ENCODE data around the gene MCF2L2. TPM values are rescaled to one million over a fixed set of nuclear protein-coding genes. Genes with fewer than 3 reads are reported as not detected.
"Not testable (repeated sequence)": the region's sequence is repeated elsewhere in the genome, so short reads cannot be mapped to it uniquely, and the experiment has no call there.

MCF2L2 gene
- 3.9 and 4.6 TPM in 2 replicates for total RNA-seq (2022)
- percentile 50 among the genes with signal in this experiment for Bru-seq, nascent RNA
- percentile 47 among the genes with signal in this experiment for BruChase-seq, experiment 1, labeled RNA remaining after a 2-hour chase
- percentile 42 among the genes with signal in this experiment for BruChase-seq, experiment 2, labeled RNA remaining after a 6-hour chase
- long read RNA-seq, partial matches to known transcripts, result 1 of 3 reads
- long read RNA-seq, other reads (novel, unspliced or antisense), result 2 of 3 reads

DNA sequence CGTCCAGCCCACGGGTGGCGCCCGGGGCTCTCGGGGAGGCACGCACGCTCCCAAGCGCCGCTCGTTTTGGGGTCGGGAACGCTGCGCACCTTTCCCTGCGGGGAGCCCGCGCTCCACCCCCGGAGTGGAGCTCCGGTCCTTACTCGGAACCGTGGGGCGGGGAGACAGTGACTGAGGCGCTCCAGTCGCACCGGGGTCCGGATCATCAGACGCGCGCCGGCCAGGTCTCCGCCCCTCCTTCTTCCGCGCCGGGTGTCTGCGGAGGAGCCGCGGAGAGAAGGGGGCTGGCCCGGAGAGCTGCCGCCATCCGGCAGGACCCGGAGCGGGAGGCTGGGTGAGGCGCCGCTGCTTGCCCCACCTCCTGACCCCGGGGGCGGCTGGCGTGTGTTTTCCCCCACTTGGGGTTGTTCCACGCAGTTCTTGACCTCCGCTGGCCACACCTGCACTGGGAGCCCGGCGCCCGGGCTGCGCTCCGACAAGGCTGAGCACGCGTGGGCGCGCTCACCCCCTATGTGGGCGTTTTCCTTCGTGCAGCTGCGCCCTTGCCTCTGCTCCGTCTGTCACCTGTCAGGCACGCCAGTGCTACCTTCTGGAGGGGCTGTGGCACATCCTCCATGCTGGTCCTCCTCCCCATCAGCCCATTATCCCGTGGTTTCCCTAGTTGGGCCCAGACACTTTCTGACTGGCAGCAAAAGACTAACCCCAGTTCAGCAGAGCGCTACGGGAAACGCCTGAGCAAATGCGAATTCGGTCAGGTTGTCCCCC is at the start of gene MCF2L2:
Gene MCF2L2 (minus strand): TSS at position 173 of the 765 bp plus-strand sequence. CDS start 642 bp downstream, outside the sequence.
- Mint-ChIP-seq H3K27me3 (ENCODE audit: insufficient read depth, unreplicated experiment) (no peaks in the 10 kb centered on the region), H3K4me3 (ENCODE audit: unreplicated experiment) (peak within 1 kb of the TSS; percentile 80), H3K9me3 (ENCODE audit: unreplicated experiment) (no peaks in the 10 kb centered on the region), H3K36me3 (ENCODE audit: insufficient read depth, unreplicated experiment) (no peaks in the 10 kb centered on the region), H3K4me1 (ENCODE audit: low read depth, unreplicated experiment) (peaks cover 12% of the 10 kb centered on the region), H3K27ac (ENCODE audit: unreplicated experiment) (no peak within 1 kb of the TSS)
- no peaks in the 10 kb centered on the region for H3K27me3 ChIP-seq (replicated peaks; ENCODE audit: control insufficient read depth, insufficient read depth, low read length)
- H3K4me1 ChIP-seq, result peaks cover 8% of the 10 kb centered on the region
- peak within 1 kb of the TSS; percentile 81 for H3K4me3 ChIP-seq (ENCODE audit: low read depth, low read length)
- TF ChIP-seq CTCF (IDR thresholded peaks at IDR 0.05; ENCODE audit: insufficient read depth in 1 of 2, low read depth in 1 of 2, low read length in 1 of 2, severe bottlenecking in 1 of 2, unreplicated experiment in 1 of 2), result no peak
- intact Hi-C loops (cut with micrococcal nuclease; ENCODE audit: unreplicated experiment), result no loop called here
- no peaks in the 10 kb centered on the region for H3K9me3 ChIP-seq
- no TSS peak for BruUV-seq (replicated peaks)
- DNase-seq, result peak; percentile 64 to 81
- CTCF ChIA-PET, result interaction anchor here (0.8 kb wide), 1 partner anchor 395 kb away, joined by 3 read pairs; no protein-coding TSS in a partner anchor
- POLR2A ChIA-PET, result no interaction called here
- H3K36me3 ChIP-seq (ENCODE audit: control insufficient read depth, insufficient read depth, low read length), result no peaks in the 10 kb centered on the region

DNA sequence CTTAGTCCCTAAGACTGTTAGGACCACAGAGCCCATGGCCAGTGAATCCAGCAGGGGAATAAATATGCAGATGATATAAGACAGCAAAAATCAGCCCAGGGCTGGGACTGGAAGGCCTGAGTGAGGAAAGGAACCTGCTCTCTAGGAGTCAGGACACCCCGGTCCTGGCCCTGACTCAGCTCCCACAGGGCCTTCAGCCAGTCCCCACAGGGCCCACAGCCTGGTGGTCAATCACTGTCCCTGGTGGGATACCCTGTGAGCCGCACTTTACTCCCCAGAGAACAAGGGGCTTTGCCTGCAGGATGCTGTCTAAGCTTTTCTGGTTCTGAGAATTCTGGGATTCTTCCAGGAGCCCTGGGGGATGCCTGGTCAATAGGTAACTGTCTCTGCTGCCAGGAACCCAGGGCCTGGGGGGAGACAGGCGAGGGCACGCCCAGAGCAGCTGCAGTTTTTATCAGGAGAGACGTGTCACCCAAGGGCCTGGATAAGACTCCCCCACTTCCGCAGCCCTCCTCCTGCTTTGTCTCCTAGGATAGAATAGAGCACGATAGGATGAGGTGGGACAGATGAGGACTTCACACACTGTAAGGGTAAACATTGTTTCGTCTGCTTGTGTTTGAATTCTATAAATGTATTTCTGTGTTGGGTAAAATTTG is 49.5 kb upstream of the MCF2L2 start:
- no peaks in the 10 kb centered on the region for H3K27me3 ChIP-seq (replicated peaks; ENCODE audit: control insufficient read depth, insufficient read depth, low read length)
- no TSS peak for BruUV-seq (replicated peaks)
- no peak for DNase-seq
- no peaks in the 10 kb centered on the region for H3K9me3 ChIP-seq
- TF ChIP-seq CTCF (IDR thresholded peaks at IDR 0.05; ENCODE audit: insufficient read depth in 1 of 2, low read depth in 1 of 2, low read length in 1 of 2, severe bottlenecking in 1 of 2, unreplicated experiment in 1 of 2), result no peak
- Mint-ChIP-seq H3K27me3 (ENCODE audit: insufficient read depth, unreplicated experiment) (no peaks in the 10 kb centered on the region), H3K9me3 (ENCODE audit: unreplicated experiment) (no peaks in the 10 kb centered on the region), H3K4me3 (ENCODE audit: unreplicated experiment) (no peak overlapping the region), H3K27ac (ENCODE audit: unreplicated experiment) (no peak overlapping the region), H3K4me1 (ENCODE audit: low read depth, unreplicated experiment) (no peaks in the 10 kb centered on the region), H3K36me3 (ENCODE audit: insufficient read depth, unreplicated experiment) (no peaks in the 10 kb centered on the region)
- no peaks in the 10 kb centered on the region for H3K36me3 ChIP-seq (ENCODE audit: control insufficient read depth, insufficient read depth, low read length)
- ChIA-PET CTCF (interaction anchor here (0.6 to 1.1 kb wide), 2 partner anchors 83 to 1062 kb away, joined by 3 read pairs; no protein-coding TSS in a partner anchor), POLR2A (no interaction called here)
- intact Hi-C loops (cut with micrococcal nuclease; ENCODE audit: unreplicated experiment), result no loop called here
- no peaks in the 10 kb centered on the region for H3K4me1 ChIP-seq
- H3K4me3 ChIP-seq (ENCODE audit: low read depth, low read length), result no peak overlapping the region

DNA sequence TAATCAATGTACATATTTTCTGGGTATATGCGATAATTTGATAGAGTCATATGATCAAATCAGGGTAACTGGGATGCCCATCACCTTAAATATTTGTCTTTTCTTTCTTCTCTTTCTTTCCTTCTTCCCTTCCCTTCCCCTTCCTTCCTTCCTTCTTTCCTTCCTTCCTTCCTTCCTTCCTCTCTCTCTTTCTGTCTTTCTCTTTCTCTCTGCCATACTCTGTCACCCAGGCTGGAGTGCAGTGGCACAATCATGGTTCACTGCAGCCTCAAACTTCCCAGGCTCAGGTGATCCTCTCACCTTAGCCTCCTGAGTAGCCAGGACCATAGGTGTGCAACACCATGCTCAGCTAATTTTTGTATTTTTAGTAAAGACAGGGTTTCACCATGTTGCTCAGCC is 47.3 kb upstream of the MCF2L2 start:
- DNase-seq; H3K4me1 Mint-ChIP-seq (ENCODE audit: low read depth, unreplicated experiment); H3K36me3 Mint-ChIP-seq (ENCODE audit: insufficient read depth, unreplicated experiment); H3K27me3 ChIP-seq (replicated peaks; ENCODE audit: control insufficient read depth, insufficient read depth, low read length); H3K4me3 Mint-ChIP-seq (ENCODE audit: unreplicated experiment); H3K36me3 ChIP-seq (ENCODE audit: control insufficient read depth, insufficient read depth, low read length); H3K27ac Mint-ChIP-seq (ENCODE audit: unreplicated experiment); POLR2A ChIA-PET; intact Hi-C loops (cut with micrococcal nuclease; ENCODE audit: unreplicated experiment); H3K27me3 Mint-ChIP-seq (ENCODE audit: insufficient read depth, unreplicated experiment); BruUV-seq (replicated peaks); H3K4me1 ChIP-seq; H3K4me3 ChIP-seq (ENCODE audit: low read depth, low read length); H3K9me3 ChIP-seq; H3K9me3 Mint-ChIP-seq (ENCODE audit: unreplicated experiment): not testable (repeated sequence)
- CTCF ChIA-PET, result interaction anchor here (1.2 kb wide), 1 partner anchor 291 kb away, joined by 3 read pairs; no protein-coding TSS in a partner anchor

Data from Caco-2 (cell line).